Iris pigment epithelial cell (primary cell): ENCODE results near the gene ABR.
A peak's percentile ranks its signal among the peaks of the same experiment; 100 is the strongest.
"Not testable (repeated sequence)": the region's sequence is repeated elsewhere in the genome, so short reads cannot be mapped to it uniquely, and the experiment has no call there.

ENCODE experiments used
- DNase-seq: peaks from one replicate; pipeline ENCODE4 v3.0.0-alpha.2; 2011; ENCODE audit warnings: low read depth

The ABR gene

DNA sequence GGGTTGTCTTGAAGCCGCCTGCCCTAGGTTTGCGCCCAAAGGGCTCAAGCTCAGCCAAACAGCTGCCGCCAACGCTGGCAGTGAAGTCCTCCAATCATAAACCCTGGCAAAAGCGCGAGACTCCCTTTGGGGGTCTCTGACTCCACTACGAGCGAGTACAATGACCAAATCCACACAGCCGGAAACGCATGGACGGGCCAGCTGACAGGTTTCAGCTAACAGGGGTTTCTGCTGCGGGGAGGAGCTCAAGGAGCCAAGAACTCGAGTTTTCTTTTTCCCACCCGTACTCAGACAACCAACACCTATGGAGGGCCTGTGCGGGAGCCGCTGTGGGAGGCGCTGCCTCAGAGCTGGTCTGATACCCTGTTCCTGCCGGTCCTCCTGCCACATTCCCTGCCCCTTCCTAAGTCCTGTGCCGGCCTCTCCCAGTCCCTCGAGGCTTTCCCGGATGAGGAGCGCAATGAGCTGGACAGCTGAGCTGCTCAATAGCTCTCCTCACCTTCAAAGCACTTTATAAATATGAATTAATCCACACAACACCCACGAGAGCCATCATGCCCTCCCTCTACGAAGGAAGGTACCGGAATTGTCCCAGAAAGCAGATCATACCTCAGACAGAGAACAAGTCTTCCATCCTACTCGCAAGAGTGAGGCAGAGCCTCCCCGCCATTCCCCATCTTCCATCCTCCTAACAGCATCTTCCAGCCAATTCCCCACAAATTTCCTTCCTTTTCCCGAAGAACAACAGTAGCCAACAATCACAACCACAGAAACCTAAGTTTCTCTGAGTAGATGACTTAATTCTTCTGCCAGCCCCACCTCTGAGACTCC, 6.1 kb downstream of the ABR start:
- DNase-seq = no peak

DNA sequence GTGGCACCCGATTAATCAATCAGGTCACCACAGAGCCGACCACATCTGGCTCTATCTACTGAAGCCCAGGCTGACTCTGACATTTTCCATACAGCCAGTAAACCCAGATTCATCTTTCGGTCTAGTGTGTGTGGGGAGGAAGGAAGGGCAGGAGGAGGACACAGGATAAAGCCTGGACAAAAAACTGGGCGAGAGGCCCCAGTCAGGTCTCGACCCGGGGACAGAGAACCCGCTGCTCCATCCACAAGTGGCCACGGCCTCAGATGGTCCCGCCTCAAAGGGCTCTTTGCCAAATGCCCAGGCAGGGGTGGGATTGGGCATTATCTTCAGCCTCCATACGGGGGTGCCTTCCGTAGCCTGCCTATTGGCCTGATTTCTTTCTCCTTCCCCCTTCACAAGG, 7.8 kb downstream of the ABR start:
- DNase-seq = no peak

DNA sequence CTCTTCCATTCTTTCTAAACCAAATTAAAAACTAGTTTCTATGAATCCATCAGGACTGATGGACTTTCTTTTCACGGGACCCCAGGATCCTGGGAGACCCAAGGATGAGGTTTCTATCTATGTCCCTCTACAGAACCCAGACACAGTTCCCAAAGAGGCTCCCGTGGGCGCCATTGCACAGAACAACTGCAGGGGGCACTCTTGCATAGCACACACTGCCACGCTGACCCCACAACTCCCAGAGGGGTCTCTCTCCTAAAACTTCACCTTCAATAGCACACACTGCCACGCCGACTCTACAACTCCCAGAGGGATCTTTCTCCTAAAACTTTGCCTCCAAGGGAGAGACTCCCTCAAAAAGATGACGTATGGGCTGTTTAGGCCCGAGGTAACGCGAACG, 9.0 kb downstream of the ABR start:
- no peak for DNase-seq

DNA sequence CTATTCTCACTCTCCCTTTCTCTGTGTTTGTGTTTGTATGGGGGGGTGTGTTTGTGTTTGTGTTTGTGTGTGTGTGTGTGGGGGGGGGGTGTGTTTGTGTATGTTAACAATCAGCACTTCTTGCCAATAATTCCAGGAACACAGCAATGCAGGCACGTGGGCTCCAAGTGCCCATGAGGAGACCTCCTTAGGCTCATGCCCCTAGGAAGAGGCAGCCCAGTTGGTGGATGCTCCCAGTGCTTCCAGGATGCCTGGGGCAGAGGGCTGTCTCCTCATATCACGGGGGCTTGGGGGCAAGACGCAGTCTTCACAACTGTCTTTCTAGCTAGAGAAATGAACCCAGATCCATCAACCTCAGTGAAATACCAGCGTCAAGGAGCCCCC, 9.9 kb downstream of the ABR start:
- DNase-seq = no peak

DNA sequence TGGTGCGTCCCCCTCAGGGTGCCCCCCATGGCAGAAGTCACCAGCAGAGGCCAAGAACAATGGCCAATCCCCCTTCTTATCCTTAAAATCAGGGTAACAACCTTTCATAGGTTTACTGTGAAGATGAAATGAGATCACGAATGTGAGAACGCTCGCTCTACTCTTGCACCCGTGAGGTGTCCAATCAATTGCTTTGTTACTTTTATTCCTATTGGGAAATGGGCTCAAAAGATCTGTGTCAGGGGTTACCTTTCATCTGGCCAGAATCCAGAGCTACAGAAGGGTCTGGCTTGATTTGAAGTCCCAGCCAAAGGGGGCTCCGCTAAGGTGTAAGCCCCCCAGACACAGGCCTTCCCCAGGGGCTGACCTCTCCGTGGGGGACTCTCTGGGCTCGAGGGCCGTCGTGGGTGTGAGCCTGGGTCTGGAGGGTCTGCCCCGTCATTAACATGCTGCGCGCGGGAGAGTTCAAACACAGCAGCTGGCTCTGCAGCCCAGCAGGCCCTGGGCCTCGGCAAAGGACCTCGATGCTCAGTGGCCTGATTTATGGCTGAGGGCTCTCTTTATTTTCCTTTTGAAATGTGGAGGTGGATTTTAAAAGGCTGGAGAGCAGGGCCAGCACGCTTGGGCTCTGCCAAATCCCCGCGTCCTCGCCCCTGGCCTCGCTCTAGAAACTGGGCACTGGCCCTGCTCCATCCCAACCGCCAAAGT, 10.4 kb downstream of the ABR start:
- DNase-seq = no peak

DNA sequence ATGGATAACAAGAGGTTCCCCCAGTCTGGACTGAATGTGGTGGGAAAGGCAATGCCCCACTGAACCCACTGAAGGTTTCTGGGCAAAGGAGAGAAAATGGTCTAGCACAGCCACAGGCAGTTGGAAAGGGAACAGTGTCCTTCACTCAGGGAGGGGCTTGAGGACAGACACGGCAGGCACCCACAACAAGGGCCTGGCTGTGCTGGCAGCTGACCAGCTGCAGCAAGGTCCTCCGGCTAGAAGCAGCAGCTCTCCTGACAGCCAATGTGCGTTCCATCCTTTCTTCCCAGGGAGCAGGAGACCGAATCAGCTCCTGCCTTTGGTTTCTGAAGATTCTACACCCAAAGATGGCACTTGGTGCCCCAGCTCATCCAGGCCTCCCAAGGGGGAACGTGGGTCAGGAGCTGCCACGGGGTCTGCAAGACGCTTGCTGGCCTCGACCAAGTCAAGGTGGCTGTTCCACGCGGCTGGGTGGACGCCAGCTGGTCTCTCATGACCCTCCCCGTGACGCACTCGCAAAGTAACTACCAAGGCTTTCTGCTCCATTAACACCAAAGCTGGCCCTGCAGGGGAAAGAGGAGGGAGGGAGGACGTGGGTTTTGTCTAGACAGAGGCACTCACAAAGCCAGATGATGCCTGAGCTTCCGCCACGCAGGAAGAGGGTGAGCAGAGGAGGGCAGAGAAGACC, 11.1 kb downstream of the ABR start:
- DNase-seq = no peak

DNA sequence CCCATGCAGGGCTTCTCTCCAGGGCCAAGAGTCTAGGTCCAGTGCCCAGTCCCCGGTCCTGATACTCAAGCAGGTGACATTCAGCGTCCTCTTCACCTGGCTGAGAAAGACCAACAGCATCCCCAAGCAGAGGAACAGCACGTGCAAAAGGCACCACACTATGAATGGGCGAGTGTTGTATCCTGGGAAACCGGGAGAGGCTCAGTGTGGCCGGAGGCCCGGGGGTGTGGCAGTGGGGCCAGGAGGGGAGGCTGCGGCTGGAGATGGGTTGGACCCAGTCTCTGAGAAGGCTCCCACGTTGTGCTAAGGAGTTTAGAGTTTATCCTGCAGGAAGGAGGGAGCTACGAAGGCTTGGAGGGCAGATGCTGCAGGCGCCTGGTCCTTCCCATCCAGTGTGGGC, 13.5 kb downstream of the ABR start:
- no peak for DNase-seq

DNA sequence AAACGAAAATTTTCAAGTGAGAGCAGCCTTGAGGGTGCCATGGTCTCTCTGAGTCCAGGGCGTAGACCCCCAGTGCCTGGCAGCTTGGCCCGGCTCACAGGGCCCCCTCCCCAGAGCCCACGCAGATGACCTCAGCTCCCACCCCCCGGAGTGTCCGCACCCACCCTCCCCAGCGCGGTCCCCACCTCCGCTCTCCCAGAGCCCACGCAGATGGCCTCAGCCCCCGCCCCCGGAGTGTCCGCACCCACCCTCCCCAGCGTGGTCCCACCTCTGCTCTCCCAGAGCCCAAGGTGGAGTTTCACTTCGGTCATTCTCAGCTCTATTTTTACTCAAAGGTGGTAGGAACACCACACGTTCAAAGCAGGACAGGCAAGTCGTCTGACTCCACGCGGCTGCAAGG, 13.9 kb downstream of the ABR start:
- no peak for DNase-seq

DNA sequence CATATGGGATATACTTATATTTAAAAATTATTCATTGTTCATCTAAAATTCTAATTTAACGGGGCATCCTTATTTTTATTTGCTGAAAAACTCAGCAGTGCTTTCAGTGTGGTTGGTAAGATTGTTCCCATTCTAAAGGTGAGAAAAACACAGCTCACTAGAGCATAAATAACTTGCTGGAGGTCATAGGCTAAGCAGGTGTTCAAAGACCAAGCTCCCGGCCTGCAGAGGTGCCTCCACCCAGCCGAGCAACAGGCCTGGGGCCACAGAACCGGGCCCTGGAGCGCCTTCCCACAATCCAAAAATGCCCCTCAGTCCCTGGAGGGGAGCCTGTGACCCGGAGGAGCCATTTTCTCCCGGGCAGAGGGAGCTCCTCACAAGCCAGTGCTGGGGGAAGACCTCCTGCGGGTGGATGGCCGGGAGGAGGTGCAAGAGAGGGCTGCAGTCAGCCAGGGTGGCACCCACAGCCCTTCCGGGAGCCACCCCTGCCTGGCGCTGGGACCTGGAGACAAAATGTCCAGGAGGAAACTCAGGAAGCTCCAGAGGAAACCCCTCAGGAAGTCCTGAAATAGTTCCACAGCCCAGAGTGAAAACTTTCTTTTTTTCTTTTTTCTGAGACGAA, 14.7 kb downstream of the ABR start:
- DNase-seq = no peak

DNA sequence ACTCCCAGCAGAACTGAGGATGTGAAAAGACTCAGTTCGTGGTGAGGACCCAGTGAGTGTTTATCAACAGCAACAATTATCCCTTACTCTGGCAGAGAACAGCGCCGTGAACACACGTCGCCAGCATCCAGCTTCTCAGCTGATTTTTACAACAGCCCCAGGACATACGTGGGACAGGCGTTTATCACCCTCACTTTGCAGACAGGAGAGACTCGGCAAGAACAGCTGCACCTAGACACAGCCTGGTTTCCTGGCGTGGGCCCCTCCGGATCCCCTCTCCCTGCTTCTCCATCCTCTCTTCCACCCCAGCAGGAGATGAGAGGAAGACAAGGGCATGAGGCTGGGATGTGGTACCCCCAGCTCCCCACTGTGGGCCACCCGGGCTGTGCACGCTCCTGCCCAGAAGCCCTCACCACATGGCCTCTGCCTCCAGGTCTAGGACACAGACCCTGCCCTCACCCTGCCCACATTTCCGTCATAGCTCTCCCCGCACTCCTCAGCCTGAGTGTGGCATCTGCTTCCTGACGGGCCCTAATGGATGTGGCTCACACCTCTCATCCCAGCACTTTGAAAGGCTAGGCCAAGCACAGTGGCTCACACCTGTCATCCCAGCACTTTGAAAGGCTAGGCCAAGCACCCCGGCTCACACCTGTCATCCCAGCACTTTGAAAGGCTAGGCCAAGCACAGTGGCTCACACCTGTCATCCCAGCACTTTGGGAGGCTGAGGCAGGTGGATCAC, 17.5 kb downstream of the ABR start:
- no peak for DNase-seq

DNA sequence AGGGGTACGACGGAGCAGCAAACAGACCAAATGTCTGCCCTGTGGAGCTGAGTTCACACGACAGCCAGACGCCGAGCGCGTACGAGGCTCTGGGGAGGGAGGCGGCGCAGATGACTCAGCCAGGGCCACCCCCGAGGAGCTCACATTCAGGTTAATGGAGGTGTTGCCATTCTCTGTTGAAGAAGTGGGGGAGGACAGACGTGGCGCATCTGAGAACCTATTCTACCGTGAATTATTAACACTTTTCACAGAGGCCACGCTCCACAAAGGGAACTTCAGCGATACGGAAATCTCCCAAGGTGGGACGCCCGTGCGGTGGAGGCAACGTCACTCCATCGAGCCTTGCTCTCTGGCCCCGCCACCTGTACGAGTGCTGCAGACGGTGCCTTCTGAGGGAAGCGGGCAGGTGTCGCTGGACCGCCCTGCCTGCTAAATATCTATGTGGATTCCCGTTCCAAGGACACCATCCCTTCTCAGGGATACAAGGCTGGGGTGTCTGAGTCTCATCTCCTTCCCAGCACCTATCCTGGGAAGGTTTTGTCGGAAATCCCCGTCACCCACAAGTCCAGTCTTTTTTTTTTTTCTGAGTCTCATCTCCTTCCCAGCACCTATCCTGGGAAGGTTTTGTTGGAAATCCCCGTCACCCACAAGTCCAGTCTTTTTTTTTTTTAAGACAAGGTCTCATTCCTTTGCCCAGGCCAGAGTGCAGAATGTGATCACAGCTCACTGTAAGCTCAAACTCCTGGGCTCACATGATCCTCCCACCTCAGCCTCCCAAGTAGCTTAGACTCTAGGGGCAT, 19.0 kb downstream of the ABR start:
- DNase-seq = no peak

DNA sequence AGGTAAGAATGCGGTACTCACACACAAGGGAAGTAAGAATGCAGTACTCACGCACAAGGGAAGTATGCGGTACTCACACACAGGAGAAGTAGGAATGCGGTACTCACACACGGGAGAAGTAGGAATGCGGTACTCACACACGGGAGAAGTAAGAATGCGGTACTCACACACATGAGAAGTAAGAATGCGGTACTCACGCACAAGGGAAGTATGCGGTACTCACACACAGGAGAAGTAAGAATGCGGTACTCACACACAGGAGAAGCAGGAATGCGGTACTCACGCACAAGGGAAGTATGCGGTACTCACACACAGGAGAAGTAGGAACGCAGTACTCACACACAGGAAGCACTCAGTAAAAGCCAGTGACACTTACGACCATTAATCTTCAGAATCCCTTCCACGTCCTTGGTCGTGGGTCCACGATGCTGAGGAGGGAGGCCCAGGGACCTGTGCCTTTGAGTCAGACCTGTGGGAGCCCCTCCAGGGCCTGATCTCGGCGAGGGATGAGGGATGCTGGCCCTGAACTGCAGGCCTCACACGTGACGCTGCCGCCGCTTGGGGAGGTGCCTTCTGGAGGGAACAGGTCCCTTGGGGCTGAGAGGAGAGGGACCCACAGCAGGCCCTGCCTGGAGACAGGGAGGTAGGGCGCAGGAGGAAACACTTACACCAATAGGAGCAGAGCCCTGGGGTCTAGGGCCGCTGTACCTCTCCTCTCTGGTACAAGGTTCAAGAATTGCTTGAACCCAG, 20.2 kb downstream of the ABR start:
- DNase-seq = no peak

DNA sequence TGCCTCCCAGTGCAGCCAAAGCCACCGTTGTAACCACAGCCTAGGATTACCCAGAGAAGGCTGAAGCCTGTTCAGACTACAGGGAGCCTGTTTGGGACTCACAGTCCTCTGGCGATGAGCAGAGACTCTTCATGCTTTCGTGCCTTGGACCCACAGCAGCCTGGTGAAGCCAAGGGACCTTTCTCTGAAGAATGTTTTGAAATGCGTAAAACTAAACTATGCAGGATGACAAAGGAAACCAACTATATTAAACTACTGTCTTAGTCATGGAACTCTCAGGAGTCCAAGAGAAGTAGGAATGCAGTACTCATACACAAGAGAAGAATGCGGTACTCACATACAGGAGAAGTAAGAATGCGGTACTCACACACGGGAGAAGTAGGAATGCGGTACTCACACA, 20.9 kb downstream of the ABR start:
- DNase-seq = peak; percentile 47

DNA sequence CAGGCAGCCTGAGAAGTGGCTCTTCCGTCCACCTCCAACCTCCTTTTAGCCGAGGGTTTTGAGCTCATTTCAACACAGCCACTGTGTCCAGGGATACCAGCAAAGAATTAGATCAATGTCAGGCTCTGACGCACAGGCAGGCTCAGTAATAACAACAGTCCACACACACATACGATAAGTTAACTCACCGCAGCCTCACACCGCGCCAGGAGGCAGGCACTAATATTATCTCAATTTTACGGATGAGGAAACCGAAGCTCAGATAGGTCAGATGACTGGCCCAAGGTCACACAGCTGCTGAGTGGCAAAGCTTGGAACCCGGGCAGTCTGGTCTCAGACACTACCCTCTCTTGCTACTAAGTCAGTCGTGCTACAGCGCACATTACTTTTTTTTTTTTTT, 22.9 kb downstream of the ABR start:
- DNase-seq = peak; percentile 12

DNA sequence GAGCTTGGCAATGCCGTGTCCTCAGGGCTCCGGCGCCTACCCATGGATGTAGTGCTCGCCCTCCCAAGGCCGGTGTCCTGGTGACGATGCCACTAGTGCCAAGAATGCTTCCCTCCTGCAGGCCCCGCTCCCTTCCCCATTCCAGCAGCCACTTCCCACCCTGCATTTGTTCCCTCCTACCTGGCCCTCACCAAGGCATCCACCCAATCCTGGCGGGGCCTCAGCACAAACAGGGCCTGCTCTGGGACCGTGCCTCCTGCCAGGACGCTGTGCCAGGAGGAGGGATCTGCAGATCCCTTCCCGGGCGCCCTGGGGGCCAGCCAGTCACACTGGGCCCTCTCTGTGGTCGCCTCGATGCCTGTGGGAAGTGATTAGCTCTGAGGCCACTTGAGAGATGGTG, 25.1 kb downstream of the ABR start:
- no peak for DNase-seq

DNA sequence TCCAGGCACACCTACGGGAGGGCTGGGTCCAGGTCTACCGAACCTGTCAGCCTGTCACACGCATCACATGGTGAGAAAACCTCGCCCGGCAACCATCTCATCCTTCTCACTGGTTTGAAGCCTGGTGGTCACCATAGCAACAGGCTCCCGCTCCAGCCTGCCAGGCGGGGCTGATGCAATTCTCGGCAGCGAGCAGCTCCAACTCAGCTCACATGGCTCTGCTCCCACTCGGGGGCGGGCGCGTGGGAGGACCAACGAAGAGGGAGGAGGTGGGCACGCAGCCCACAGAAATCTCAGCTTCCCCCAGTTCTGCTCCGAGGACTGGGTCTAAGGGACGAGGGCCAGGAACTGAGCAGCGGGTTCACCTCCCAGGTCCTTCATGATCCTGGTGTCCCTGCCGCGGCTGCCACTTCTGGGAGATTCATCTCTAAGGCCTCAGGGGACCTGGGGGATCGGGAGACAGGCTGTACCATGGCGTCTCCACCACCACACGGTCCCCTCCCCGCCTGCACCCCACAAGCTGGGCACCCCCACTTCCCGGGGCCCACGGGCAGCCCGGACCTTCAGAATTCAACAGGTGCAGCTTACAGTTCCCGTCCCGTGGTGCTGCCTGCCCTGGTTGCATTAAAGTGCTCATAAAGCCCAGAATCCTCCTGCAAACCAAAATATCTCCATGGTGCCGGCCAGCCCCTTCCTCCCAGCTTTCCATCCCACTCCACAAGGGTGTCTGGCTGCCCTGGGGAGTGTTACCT, 25.8 kb downstream of the ABR start:
- peak; percentile 75 for DNase-seq

DNA sequence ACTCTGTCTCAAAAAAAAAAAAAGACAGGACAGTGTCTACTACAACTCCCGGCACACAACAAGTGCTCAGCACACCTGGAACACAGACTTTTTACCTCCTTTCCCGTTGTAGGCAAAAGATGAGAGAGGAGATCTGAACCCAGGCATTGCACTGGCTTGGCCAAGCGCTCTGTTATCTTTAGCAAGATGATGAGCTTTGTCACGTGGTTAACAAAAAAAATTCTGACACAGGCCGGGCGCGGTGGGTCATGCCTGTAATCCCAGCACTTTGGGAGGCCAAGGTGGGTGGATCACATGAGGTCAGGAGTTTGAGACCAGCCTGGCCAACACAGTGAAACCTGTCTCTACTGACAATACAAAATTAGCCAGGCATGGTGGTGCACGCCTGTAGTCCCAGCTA, 27.2 kb downstream of the ABR start:
- not testable (repeated sequence) for DNase-seq

DNA sequence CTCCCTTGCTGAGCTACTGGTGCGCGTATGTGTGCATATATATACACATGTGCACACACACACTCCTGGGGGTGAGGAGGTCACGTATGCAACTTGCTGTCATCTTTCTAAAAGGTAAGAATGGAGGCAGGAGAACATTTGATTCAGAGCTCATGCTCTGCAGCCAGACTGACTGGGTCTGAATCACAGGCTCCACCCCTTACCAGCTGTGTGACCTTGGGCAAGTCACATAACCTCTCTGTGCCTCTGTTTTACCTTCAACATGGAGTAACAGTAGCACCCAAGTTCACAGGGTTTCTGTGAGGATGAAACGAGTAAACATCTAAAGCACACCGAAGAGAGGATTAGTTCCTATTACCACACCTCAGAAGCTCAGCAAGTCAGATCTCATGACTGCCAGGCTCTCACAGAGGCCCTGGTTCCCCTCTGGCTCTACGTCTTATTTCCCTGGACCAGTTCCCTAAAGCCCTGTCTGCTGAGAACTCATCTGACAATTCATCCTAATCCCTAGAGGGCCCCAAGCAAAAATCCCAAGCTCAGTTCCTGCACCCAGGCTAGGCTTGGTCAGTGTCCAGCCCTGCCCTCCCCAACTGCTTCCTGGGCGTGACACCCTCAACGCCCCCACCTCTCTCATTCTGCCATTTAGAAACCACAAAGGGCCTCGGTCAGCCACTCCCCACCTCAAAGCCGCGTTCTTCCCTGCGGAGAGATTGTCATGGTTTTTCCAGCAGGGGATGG, 28.7 kb downstream of the ABR start:
- DNase-seq = peak; percentile 8

DNA sequence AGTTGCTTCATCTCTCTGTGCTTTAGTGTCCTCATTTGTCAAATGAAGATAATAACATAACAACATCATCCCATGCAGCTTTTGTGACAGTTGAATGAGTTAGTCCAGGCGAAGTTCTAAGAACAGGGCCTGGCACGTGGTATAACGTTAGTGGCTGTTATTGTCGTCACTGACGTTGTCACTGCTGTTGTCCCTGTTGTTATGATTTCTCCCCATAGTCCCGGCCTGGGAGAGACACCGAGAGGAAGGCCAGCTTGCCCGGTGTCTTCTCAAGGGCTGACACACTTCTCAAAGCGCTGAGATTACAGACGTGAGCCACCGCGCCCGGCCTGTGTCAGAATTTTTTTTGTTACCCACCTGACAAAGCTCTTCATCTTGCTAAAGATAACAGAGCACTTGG, 29.9 kb downstream of the ABR start:
- DNase-seq = no peak
